Cardiac fibroblast (primary cell): ENCODE data around the gene FAM83E.
A peak's percentile ranks its signal among the peaks of the same experiment; 100 is the strongest.
"Not testable (repeated sequence)": the region's sequence is repeated elsewhere in the genome, so short reads cannot be mapped to it uniquely, and the experiment has no call there.

Experiments
- DNase-seq, 2 donors: peaks; one replicate each; pipeline versions ENCODE4 v3.0.0 to v3.0.0-alpha.2; 2010; ENCODE audit warnings: low read depth in 2 of 2
- H3K4me3 ChIP-seq, 2 donors: replicated peaks in 1 of 2; 1 replicate in 1 of 2; 2 replicates in 1 of 2; pipeline ENCODE4 v1.5.1; 2011; ENCODE audit warnings: low read depth in 2 of 2, low read length in 2 of 2, mild to moderate bottlenecking in 2 of 2, moderate library complexity in 1 of 2
- TF ChIP-seq, protein P1 (sequence below): IDR thresholded peaks from one replicate; pipeline ENCODE4 v1.5.1; 2011; ENCODE audit warnings: low read depth, mild to moderate bottlenecking, low read length, inconsistent platforms

Gene FAM83E

DNA sequence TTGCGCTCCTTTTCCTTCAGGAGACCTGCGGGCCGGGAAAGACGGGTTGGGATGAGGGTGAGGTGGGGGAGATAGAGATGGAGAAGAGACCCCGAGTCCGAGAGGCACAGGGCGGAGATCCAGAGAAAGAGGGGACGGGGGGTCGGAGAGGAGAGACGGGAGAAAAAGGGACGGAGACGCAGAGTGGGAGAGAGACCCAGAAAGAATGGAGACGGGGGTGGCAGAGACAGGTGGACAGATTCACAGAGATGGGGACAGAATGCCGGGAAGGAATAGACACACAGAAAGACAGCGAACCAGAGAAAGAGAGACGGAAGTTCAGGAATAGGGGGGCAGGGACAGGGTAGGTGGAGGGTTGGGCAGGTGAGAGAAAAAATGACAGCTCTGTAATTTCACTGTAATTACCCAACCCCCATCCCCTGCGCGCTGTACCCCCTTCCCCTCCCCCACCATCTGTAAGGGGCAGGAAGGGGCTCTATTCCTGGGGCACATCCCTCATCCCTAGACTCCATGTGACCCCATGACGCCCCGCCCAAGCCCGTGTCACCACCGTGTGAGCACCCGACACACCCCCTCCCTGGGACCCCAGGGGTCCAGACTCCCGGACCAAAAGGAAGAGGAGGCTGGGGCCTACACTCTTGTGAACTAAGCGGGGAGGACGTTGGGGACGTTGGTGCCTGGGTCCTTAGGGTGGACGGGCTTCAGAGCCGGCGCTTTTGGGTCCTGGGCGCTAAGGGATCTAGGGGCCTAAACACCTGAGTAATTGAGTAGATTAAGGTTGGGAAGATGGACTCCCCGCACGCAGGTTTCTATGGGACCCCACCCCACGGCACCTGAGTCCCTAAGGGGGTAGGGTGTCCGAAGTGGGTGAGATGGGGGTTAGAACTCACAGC, 21.3 kb upstream of the FAM83E start:
- no peak for DNase-seq
- TF ChIP-seq, protein P1, sequence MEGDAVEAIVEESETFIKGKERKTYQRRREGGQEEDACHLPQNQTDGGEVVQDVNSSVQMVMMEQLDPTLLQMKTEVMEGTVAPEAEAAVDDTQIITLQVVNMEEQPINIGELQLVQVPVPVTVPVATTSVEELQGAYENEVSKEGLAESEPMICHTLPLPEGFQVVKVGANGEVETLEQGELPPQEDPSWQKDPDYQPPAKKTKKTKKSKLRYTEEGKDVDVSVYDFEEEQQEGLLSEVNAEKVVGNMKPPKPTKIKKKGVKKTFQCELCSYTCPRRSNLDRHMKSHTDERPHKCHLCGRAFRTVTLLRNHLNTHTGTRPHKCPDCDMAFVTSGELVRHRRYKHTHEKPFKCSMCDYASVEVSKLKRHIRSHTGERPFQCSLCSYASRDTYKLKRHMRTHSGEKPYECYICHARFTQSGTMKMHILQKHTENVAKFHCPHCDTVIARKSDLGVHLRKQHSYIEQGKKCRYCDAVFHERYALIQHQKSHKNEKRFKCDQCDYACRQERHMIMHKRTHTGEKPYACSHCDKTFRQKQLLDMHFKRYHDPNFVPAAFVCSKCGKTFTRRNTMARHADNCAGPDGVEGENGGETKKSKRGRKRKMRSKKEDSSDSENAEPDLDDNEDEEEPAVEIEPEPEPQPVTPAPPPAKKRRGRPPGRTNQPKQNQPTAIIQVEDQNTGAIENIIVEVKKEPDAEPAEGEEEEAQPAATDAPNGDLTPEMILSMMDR: no peak
- peak overlapping the region; percentile 56 to 69 for H3K4me3 ChIP-seq

DNA sequence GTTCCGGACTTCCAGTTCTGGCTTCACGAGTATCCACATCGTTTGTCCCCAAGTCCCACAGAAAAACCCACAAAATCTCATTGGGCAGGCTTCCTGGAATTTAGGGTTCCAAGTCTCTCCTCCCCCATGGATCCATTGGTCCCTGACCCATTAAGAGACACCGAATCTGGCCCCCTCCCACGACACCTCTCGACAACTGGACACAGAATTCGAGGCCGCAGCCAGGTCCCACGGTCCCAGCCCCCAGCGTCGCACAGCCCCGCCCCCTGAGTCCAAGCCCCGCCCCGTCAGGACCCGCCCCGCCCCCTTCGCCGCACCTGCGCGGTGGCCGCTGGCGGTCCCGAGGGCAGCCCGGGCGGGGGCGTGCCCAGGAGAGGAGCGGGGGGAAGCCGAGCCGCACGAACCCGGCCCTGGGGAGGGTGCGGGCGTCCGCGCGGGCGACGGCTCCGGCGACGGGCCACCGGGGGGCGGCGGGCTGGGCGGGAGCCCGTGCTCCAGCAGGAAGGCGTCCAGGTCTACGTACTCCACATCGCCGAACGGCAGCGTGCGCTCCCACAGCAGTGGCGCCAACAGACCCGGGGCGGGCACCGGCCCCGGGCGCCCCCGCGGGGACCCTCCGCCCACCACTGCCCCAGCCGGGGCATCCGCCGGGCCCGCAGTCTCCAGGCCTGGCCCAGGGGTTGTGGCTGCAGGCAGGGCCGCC, 20.5 kb upstream of the FAM83E start:
- peak in 1 of 2 donors; percentile 56 for DNase-seq
- H3K4me3 ChIP-seq: peak overlapping the region; percentile 38 to 69
- TF ChIP-seq, protein P1: no peak

DNA sequence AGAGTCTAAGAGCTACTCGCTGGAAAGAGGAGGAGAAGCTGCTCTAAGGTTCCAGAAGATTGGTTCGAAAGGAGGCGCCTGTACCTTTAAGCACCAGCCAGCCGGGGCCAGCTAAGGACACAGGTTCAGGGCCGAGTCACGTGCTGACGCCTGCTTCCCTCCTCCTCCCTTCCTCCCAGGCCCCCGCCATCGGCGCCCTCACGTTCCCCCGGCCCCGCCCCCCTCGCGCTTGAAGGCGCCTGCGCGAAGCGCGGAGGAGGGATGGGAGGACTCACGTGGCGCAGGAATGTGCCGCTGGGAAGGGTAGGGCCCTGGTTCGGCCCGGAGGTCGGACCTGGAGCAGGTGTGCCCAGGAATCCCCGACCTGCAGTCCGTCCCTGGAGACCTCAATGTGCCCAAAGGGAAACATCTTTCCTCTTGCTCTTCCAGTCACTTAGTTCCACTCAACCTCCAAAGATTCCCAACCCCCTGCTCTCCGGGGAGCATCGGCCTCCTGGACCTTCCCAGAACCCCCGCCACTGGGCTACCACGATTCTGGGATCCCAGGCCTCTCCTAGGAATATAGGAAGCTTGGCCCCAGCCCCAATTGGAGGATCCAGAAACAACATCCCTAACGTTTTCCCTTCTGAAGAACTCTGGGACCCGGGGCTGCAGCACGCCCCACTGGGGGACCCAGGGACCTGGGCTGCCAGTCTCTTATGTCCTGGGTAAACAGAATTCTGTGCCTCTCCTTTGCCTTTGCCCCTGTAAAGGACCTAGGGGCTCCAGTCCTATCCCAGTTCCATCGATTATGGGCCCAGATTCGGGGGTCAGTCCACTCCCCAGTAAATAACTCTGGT, 19.8 kb upstream of the FAM83E start:
- peak; percentile 95 to 98 for DNase-seq
- TF ChIP-seq, protein P1: no peak
- peak overlapping the region in 1 of 2 donors; percentile 13 for H3K4me3 ChIP-seq

DNA sequence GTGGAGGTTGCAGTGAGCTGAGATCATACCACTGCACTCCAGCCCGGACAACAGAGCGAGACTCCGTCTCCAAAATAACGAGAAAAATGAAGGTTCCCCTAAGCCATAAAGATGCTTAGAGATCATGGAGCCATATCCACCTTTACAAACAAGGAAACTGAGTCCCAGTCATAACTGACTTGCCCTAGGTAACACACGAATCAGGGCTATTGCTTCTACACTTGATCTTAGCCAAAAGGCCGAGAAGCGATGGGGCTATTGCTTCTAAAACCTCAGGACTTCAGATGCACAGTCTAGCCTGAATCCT, 19.1 kb upstream of the FAM83E start:
- no peak overlapping the region for H3K4me3 ChIP-seq
- DNase-seq: no peak
- TF ChIP-seq, protein P1: no peak

DNA sequence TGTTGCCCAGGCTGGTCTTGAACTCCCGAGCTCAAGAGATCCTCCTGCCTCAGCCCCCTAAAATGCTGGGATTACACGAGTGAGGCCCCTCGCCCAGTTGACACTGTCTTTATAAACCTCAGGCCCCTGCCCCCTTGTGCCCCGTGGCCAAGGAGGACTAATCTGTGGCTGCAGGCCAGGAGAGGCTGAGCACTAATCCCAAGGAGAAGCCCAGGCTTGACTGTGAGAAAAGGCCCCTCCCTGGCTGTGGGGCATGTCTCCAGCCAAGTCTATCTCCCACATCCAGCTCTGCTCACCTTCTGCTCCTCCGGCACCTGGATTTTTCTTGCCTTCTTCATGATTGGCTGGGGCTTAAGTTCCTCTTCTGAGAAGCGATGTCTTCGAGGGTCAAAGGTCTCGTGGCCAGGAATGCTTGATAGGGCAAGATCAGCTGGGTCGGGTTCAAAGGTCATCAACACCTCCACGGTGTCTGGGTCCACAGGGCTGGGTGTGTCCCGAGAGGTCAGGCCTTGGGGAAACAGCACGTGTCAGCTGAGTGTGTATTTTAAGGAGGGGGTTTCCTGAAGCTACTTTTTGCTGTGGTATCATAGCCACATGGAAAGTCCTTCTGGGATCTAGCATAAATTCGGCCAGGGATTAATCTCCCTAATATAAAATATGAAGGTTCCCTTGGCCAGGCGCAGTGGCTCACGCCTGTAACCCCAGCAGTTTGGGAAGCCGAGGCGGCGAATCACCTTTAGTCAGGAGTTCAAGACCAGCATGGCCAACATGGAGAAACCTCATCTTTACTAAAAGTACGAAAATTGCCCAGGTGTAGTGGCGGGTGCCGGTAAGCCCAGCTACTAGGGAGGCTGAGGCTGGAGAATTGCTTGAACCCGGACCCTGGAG, 18.5 kb upstream of the FAM83E start:
- TF ChIP-seq, protein P1: no peak
- no peak overlapping the region for H3K4me3 ChIP-seq
- no peak for DNase-seq

DNA sequence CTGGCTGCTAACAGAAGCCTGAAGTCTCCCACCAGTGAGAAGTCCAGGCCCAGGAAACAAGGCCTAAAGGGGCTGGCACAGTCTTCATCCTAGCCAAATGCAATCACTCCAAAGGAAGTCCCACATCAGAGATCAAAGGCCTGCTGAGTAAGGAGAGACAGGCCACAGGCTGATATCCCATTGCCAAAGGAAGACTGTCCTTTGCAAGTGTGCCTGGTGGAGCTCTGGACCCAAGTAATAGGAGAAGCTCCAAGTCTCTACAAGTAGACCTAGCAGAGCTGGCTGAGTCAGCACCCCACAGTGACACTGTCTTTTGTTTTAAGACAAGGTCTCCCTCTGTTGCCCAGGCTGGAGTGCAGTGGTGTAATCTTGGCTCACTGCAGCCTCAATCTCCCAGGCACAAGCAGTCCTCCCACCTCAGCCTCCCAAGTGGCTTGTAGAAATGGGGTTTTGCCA, 17.8 kb upstream of the FAM83E start:
- TF ChIP-seq, protein P1: no peak
- peak in 1 of 2 donors; percentile 53 for DNase-seq
- no peak overlapping the region for H3K4me3 ChIP-seq

DNA sequence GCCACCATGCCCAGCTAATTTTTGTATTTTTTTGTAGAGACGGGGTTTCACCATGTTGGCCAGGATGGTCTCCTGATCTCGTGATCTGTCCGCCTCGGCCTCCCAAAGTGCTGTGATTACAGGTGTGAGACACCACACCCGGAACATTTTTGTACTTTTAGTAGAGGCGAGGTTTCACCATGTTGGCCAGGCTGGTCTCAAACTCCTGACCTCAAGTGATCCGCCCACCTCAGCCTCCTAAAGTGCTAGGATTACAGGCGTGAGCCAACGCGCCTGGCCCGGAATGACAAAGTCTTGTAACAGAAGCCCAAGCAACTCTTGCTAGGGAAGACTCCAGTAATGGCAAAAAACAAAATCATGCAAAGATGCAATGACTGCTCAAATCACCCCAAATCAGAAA, 17.4 kb upstream of the FAM83E start:
- not testable (repeated sequence) for DNase-seq, H3K4me3 ChIP-seq
